GM21723 (cell line): ENCODE results near the gene PIAS4.

ENCODE experiments used
- ATAC-seq: cut with Tn5 transposase; IDR thresholded peaks from one replicate; pipeline ENCODE4 v1.9.1; 2021; ENCODE audit warnings: mild to moderate bottlenecking, moderate library complexity; ENCODE audit not compliant: unreplicated experiment

PIAS4 gene

DNA sequence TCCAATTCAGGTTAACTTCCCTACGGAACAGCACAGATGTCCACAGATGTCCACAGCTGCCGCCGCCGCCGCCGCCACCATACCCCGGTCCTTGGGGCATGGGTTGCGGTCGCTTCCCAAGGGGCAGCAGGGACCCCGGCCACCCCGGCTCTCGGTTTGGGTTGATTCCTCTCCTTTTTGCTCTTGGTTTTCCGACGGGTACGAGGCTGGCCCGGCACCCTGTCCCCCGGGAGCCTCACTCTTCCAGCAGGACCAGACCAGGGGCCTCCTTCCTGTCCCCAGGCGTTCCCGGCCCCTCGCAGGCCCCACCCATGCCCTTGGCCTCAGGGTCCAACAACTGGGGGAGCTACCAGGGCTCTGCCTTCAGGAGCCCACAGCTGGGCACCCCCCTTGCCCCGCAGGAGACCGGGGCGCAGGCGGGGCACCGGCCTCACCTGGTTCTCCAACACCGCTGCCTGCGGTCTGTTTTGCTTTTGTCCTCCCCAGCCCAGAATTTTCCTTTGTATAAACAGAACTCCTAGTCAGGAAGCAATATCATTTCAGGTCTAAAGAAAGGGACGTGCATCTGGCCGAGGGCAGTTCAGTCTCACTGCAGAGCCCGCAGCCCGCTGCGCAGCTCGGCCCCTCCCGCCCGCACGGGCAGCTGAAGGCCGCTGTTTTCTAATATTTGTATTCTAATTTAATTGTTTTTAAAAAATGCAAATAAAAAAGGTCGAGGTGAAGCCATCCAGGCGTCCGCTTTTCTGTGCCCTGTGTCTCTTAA lies 31.3 kb downstream of the PIAS4 start:
- no peak for ATAC-seq

GRCh38 chr19:4042064-4042730 lies 34.7 kb downstream of the PIAS4 start:
- no peak for ATAC-seq

- ATAC-seq, result no peak
These were observed 35.2 kb downstream of the PIAS4 start for GRCh38 chr19:4042731-4043082.

GRCh38 chr19:4043401-4043800 lies 35.9 kb downstream of the PIAS4 start:
- ATAC-seq, result no peak

GRCh38 chr19:4043966-4044715 lies 36.6 kb downstream of the PIAS4 start:
- ATAC-seq, result no peak

GRCh38 chr19:4044990-4045465 lies 37.5 kb downstream of the PIAS4 start:
- ATAC-seq, result no peak

DNA sequence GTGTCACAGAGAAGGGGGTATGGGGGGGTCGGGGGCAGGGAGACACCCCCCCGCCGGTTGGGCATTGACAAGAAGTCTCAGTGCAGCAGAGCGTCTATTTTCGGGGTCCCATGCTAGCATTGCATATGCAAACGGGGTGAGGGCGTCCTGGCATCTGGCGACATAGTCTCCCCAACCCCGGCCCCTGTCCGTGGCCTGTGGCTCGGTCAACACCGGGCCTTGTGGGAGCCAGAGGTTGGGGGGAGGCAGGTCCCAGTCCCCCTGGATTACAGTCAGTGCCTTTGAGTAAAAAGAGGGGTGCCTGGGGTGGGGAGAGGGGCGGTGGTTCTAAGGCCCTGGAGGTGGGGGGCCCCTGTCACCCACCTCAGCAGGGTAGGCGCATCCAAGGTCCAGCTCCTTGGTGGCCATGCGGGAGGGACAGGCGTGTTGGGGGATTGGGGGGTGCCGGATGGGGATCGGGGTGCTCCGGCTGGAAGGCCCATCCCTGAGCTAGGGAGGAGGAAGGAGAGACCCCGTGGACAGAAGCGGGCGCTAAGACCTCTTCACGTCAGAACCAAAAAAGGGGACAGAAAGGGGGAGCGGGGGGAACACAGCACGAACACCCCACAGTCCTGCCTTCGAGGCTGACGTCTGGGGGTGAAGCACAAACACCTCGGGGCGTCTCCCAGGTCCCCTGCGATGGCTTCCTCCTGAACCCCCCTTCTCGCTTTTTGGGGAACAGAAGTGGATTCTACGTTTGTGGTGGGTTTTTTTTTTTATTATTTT lies 38.2 kb downstream of the PIAS4 start:
- ATAC-seq, result no peak

DNA sequence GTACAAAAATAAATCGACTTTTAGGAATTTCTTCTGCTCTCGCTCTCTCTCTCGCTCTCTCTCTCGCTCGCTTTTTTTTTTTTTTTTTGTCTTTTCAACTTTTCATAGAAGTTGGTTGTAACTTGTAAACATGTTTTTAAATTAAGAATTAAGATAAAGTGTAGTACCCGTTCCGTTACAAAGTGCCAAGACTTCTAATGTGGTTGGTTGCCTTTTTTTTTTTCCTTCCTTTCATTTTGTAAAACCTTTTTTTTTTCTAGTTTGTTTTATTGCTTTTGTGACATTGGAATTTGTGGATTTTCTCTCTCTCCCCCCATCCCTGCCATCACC lies 38.8 kb downstream of the PIAS4 start:
- no peak for ATAC-seq

DNA sequence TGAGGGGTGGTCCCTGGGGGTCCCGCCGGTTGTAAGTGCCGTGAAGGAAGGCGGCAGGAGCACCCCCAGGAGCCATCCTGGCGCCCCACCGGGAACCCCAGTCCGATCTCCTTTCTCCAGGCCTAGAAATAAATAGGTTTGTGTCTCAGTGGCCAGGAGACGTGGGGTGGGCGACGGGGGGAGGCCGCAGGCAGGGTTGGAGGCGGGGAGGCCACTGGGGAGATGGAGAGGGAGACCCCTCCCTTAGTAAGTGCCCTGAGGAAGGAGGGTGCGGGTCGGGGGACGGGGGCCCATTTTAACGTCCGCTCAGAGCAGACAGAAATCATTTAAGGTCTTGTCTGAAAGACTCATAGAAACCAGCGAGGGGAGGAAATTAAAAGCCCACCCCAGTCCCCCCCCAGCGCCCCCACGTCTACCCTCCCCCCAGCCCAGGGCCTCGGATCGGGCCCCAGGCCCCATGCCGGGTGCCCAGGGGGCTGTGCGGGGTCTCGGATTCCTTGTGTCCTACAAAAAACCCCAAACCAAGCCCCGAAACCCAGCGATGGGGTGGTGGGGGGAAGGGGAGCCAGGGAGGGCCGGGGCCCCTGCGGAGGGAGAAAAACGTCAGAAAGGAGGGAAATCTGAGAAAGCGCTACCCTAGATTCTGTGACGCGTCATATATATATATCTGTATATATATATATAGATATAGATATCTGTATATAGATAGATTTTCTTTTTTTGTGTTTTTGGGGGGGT lies 39.6 kb downstream of the PIAS4 start:
- ATAC-seq, result no peak

DNA sequence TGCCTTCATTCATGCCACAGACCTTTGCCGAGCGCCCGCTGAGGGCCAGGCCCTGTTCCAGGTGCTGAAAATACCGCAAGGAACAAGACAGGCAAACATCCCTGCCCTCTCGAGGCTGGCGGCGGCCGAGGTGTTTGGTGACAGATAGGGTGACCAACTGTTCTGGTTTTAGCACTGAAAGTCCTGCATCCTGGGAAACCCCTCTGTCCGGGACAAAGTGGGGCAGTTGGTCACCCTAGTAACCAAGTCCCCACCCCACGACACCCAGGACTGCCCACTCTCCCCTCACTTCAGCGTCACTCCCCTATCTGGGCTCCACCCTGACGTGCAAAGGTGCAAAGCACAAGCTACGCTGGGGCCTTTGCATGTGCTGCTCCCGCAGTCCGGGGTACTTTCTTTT lies 41.9 kb downstream of the PIAS4 start:
- no peak for ATAC-seq

DNA sequence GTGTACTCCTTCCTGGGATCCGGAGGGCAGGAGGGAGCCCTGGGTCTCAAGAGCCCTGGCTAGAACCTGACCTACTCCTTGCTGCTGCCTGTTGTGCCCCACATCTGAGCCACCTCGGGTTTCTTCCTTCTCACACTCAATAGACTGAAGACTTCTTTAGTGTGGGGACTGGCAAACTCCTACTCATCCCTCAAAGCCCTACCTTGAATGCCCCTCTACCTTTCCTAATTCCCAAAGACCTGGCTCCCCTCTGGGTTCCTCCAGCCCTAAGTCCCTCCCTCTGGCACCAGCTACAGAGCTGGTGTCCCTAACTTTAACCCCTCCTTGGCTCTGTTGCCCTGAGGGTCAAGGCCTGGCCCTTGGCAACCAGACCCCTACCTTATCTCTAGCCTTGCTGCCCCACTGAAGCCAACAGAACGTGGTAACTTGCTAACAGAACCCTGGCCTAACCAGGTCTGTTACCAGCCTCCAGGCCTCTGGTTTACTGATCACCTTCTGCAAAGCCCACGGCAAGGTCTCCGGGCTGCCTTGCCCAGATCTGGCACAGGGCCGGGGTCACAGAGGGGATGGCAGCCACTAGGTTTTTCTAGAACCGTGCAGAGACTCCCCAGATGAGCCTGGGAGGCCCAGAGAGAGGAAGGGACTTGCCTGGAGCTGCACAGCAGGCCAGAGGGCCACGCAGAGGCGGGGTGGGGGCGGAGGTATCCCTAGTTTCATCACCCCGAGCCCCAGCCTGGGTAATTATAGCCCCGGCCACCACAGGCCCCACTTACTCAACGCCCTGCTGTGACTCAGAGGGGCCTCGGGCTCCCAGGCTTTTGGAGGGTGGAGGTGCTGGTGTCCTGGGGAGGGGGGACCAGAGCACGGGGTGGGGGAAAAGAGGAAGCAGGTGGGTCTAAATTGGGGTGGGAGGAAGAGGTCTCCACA lies 43.9 kb downstream of the PIAS4 start:
- no peak for ATAC-seq

DNA sequence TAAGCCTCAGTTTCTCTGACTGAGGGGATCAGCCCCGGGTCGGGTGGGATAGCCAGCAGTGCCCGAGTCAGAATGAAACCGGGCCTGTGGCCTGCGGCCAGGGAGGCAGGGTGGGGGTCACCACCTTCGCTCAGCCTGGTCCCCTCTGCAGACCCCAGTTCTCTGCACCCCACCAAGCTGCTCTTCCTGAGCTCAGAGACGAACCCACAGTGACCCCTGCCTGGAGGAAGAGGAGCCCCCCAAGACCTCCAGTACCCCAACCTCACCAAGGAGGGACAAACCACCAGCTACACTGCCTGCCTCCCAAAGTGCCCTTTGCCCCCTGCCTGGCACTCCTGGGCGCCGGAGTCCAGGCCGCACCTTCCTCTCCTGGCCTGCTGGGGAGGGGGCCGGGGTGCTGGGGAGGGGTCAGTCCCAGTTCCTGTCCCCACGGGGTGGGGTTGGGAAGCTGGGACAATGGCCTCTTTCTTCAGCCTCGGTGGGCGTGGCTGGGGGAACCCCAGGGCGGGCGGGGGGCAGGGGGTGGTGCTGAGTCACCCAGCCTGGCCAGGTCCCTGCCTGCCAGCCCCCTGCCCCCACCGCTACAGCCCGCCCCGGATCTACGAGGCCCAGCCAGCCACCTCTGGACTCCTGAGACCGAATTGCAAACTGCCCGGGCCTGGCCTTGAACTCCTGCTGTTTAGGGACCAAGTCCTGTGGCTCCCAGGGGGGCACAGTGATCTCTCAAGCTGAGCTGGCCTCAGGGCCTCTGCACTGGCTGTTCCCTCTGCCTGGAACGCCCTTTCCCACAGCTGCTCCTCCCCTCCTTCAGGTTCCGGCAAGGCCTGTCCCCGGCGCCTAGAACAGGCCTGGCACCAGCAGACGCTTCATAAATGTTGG lies 44.8 kb downstream of the PIAS4 start:
- no peak for ATAC-seq

- no peak for ATAC-seq
These were observed 45.5 kb downstream of the PIAS4 start for GRCh38 chr19:4052993-4053422.

GRCh38 chr19:4053423-4054324 lies 46.1 kb downstream of the PIAS4 start:
- ATAC-seq, result no peak

- ATAC-seq, result no peak
These were observed 47.1 kb downstream of the PIAS4 start for GRCh38 chr19:4054441-4055208.

GRCh38 chr19:4055209-4055552 lies 47.6 kb downstream of the PIAS4 start:
- ATAC-seq, result no peak
